SH-SY5Y (cell line): ENCODE measurements around the gene ATXN7.

Source experiments
- GATA2 ChIP-seq: IDR thresholded peaks from 2 replicates; pipeline ENCODE4 v1.6.1; 2011; ENCODE audit warnings: mild to moderate bottlenecking, low read depth, low read length
- GATA3 ChIP-seq: IDR thresholded peaks from 2 replicates; pipeline ENCODE4 v1.6.1; 2011; ENCODE audit warnings: low read depth, mild to moderate bottlenecking, low read length, moderate library complexity

The ATXN7 gene

GRCh38 chr3:63876260-63876659 is 12.6 kb downstream of the ATXN7 start:
- TF ChIP-seq GATA2, result no peak
- TF ChIP-seq GATA3, result no peak

GRCh38 chr3:63877737-63878393 is 14.2 kb downstream of the ATXN7 start:
- no peak for TF ChIP-seq GATA3
- no peak for TF ChIP-seq GATA2

GRCh38 chr3:63878394-63879060 is 14.9 kb downstream of the ATXN7 start:
- TF ChIP-seq GATA2, result no peak
- TF ChIP-seq GATA3, result no peak

- TF ChIP-seq GATA2, result no peak
- TF ChIP-seq GATA3, result no peak
Observed at GRCh38 chr3:63880653-63881052, 17.0 kb downstream of the ATXN7 start.

GRCh38 chr3:63886858-63887257 is 23.2 kb downstream of the ATXN7 start:
- TF ChIP-seq GATA3 (no peak), GATA2 (no peak)

GRCh38 chr3:63891518-63891917 is 27.9 kb downstream of the ATXN7 start:
- TF ChIP-seq GATA3 (no peak), GATA2 (no peak)

GRCh38 chr3:63892773-63893352 is 29.2 kb downstream of the ATXN7 start:
- TF ChIP-seq GATA3, result no peak
- no peak for TF ChIP-seq GATA2

- TF ChIP-seq GATA3, result no peak
- no peak for TF ChIP-seq GATA2
Observed at GRCh38 chr3:63895422-63896189, 31.9 kb downstream of the ATXN7 start.

GRCh38 chr3:63896332-63897030 is 32.8 kb downstream of the ATXN7 start:
- no peak for TF ChIP-seq GATA3
- TF ChIP-seq GATA2, result no peak

- TF ChIP-seq GATA3 (no peak), GATA2 (no peak)
Observed at GRCh38 chr3:63900010-63900409, 36.3 kb downstream of the ATXN7 start.

GRCh38 chr3:63900459-63900858 is 36.8 kb downstream of the ATXN7 start:
- TF ChIP-seq GATA2 (no peak), GATA3 (no peak)

GRCh38 chr3:63905731-63906620 is 42.3 kb downstream of the ATXN7 start:
- TF ChIP-seq GATA3, result no peak
- no peak for TF ChIP-seq GATA2
